Fibroblast of villous mesenchyme (primary cell): ENCODE measurements around the gene RAB11FIP3. TPM values are rescaled to one million over a fixed set of nuclear protein-coding genes. Genes with fewer than 3 reads are reported as not detected.

ENCODE experiments used
- DNase-seq: peaks from one replicate; pipeline ENCODE4 v3.0.0-alpha.2; 2010; ENCODE audit warnings: low read depth
- H3K4me3 ChIP-seq: 2 replicates; pipeline ENCODE4 v1.5.1; 2011; ENCODE audit warnings: low read depth, mild to moderate bottlenecking, low read length
- CTCF ChIP-seq: IDR thresholded peaks from 2 replicates; pipeline ENCODE4 v1.5.1; 2012; ENCODE audit warnings: low read depth, mild to moderate bottlenecking, low read length; ENCODE audit not compliant: insufficient read depth
- total RNA-seq: library from RNA; depleted of rRNA; stranded (reverse); fragments of >200 nt; gene quantifications from 2 replicates; pipeline ENCODE4 v1.2.3, GENCODE V29; 2012

Gene RAB11FIP3
- total RNA-seq, 1 donor, result 19.4 TPM

GRCh38 chr16:536746-537145 is 111.3 kb downstream of the RAB11FIP3 start:
- no peak for TF ChIP-seq CTCF
- DNase-seq, result no peak
- H3K4me3 ChIP-seq, result no peak overlapping the region

- no peak for TF ChIP-seq CTCF
- DNase-seq, result no peak
- no peak overlapping the region for H3K4me3 ChIP-seq
Observed at GRCh38 chr16:537415-538335, 112.2 kb downstream of the RAB11FIP3 start.

- DNase-seq, result no peak
- TF ChIP-seq CTCF, result no peak
- no peak overlapping the region for H3K4me3 ChIP-seq
Observed at GRCh38 chr16:539901-540530, 114.6 kb downstream of the RAB11FIP3 start.

GRCh38 chr16:540645-541340 is 115.3 kb downstream of the RAB11FIP3 start:
- no peak for TF ChIP-seq CTCF
- DNase-seq, result no peak
- H3K4me3 ChIP-seq, result no peak overlapping the region

- H3K4me3 ChIP-seq, result no peak overlapping the region
- no peak for TF ChIP-seq CTCF
- DNase-seq, result no peak
Observed at GRCh38 chr16:543301-544164, 118.1 kb downstream of the RAB11FIP3 start.

- DNase-seq, result no peak
- no peak for TF ChIP-seq CTCF
Observed at GRCh38 chr16:544517-544916, 119.1 kb downstream of the RAB11FIP3 start.

More at GRCh38 chr16:544517-544916, 119.1 kb downstream of the RAB11FIP3 start:
- H3K4me3 ChIP-seq, result no peak overlapping the region
